ENCODE results near the gene OR10AD1.

GRCh38 chr12:48184549-48184922 lies 18.6 kb downstream of the OR10AD1 start:
- TF ChIP-seq EZH2phosphoT487 (IDR thresholded peaks at IDR 0.05; ENCODE audit: insufficient read depth, low read depth), result no peak
- TF ChIP-seq EZH2 (IDR thresholded peaks at IDR 0.05; ENCODE audit: insufficient read depth, poor library complexity, severe bottlenecking), result no peak

Measured in GM23248 (cell line).